Measurements from ENCODE around the gene LAMA5. TPM values are rescaled to one million over a fixed set of nuclear protein-coding genes. Genes with fewer than 3 reads are reported as not detected.

The LAMA5 gene
- total and polyA plus RNA-seq, 5 donors from 2014 or later = 0.30 to 0.91 TPM; not detected in 3

GRCh38 chr20:62293111-62293784, 73.9 kb downstream of the LAMA5 start:
- H3K4me1 Mint-ChIP-seq = peaks cover 0 to 3% (median 1%) of the 10 kb centered on the region in 4 donors
- H3K4me1 ChIP-seq (ENCODE audit: control insufficient read depth, insufficient read depth, low read length, poor library complexity, severe bottlenecking) = no peaks in the 10 kb centered on the region
- H3K36me3 Mint-ChIP-seq = peaks cover 22% of the 10 kb centered on the region
- H3K4me3 ChIP-seq (ENCODE audit: low read depth, low read length) = no peak overlapping the region
- H3K27me3 Mint-ChIP-seq = no peaks in the 10 kb centered on the region
- H3K27me3 ChIP-seq (ENCODE audit: control insufficient read depth, insufficient read depth, low read length) = no peaks in the 10 kb centered on the region
- no peak overlapping the region for H3K27ac ChIP-seq (ENCODE audit: insufficient read depth, low read length, poor library complexity, severe bottlenecking)
- no peak overlapping the region for H3K27ac Mint-ChIP-seq
- H3K4me3 Mint-ChIP-seq = peak overlapping the region in 1 of 4 donors; percentile 47
- ATAC-seq (ENCODE audit: low read depth in 2 of 2) (no peak), DNase-seq (no peak)
- H3K36me3 ChIP-seq (ENCODE audit: control insufficient read depth, insufficient read depth, low read length) = peaks cover 44% of the 10 kb centered on the region
- no peaks in the 10 kb centered on the region for H3K9me3 ChIP-seq (ENCODE audit: control insufficient read depth in 2 of 2, low read length in 2 of 2)
- H3K9me3 Mint-ChIP-seq = peaks cover 0 to 1% (median 0%) of the 10 kb centered on the region in 7 donors

GRCh38 chr20:62292108-62292507, 75.0 kb downstream of the LAMA5 start:
- Histone ChIP-seq H3K36me3 (ENCODE audit: control insufficient read depth, insufficient read depth, low read length) (peaks cover 44% of the 10 kb centered on the region), H3K27ac (ENCODE audit: insufficient read depth, low read length, poor library complexity, severe bottlenecking) (no peak overlapping the region), H3K4me3 (ENCODE audit: low read depth, low read length) (no peak overlapping the region), H3K27me3 (ENCODE audit: control insufficient read depth, insufficient read depth, low read length) (no peaks in the 10 kb centered on the region), H3K4me1 (ENCODE audit: control insufficient read depth, insufficient read depth, low read length, poor library complexity, severe bottlenecking) (no peaks in the 10 kb centered on the region), H3K9me3 (ENCODE audit: control insufficient read depth in 2 of 2, low read length in 2 of 2) (no peaks in the 10 kb centered on the region)
- peak in 1 of 2 donors; percentile 44 for ATAC-seq (ENCODE audit: low read depth in 2 of 2)
- peak in 1 of 3 donors; percentile 28 for DNase-seq
- Mint-ChIP-seq H3K4me1 (peaks cover 0 to 3% (median 1%) of the 10 kb centered on the region in 4 donors), H3K27me3 (no peaks in the 10 kb centered on the region), H3K4me3 (no peak overlapping the region), H3K36me3 (peaks cover 22% of the 10 kb centered on the region), H3K27ac (peak overlapping the region in 1 of 3 donors; percentile 39), H3K9me3 (peaks cover 0 to 1% (median 0%) of the 10 kb centered on the region in 7 donors)

GRCh38 chr20:62291251-62292066, 75.7 kb downstream of the LAMA5 start:
- Mint-ChIP-seq H3K27ac (peak overlapping the region in 1 of 3 donors; percentile 57), H3K27me3 (no peaks in the 10 kb centered on the region), H3K36me3 (peaks cover 22% of the 10 kb centered on the region), H3K4me1 (peaks cover 0 to 3% (median 1%) of the 10 kb centered on the region in 4 donors), H3K9me3 (peaks cover 0 to 1% (median 0%) of the 10 kb centered on the region in 7 donors), H3K4me3 (no peak overlapping the region)
- Histone ChIP-seq H3K36me3 (ENCODE audit: control insufficient read depth, insufficient read depth, low read length) (peaks cover 46% of the 10 kb centered on the region), H3K9me3 (ENCODE audit: control insufficient read depth in 2 of 2, low read length in 2 of 2) (no peaks in the 10 kb centered on the region), H3K27ac (ENCODE audit: insufficient read depth, low read length, poor library complexity, severe bottlenecking) (no peak overlapping the region), H3K4me1 (ENCODE audit: control insufficient read depth, insufficient read depth, low read length, poor library complexity, severe bottlenecking) (no peaks in the 10 kb centered on the region), H3K27me3 (ENCODE audit: control insufficient read depth, insufficient read depth, low read length) (no peaks in the 10 kb centered on the region), H3K4me3 (ENCODE audit: low read depth, low read length) (no peak overlapping the region)
- DNase-seq = no peak
- ATAC-seq (ENCODE audit: low read depth in 2 of 2) = no peak

GRCh38 chr20:62289898-62290297, 77.2 kb downstream of the LAMA5 start:
- H3K27ac Mint-ChIP-seq = no peak overlapping the region
- Histone ChIP-seq H3K4me1 (ENCODE audit: control insufficient read depth, insufficient read depth, low read length, poor library complexity, severe bottlenecking) (no peaks in the 10 kb centered on the region), H3K27me3 (ENCODE audit: control insufficient read depth, insufficient read depth, low read length) (no peaks in the 10 kb centered on the region), H3K27ac (ENCODE audit: insufficient read depth, low read length, poor library complexity, severe bottlenecking) (no peak overlapping the region), H3K9me3 (ENCODE audit: control insufficient read depth in 2 of 2, low read length in 2 of 2) (no peaks in the 10 kb centered on the region), H3K36me3 (ENCODE audit: control insufficient read depth, insufficient read depth, low read length) (peaks cover 47% of the 10 kb centered on the region), H3K4me3 (ENCODE audit: low read depth, low read length) (no peak overlapping the region)
- ATAC-seq (ENCODE audit: low read depth in 2 of 2) = no peak
- H3K27me3 Mint-ChIP-seq = no peaks in the 10 kb centered on the region
- no peak overlapping the region for H3K4me3 Mint-ChIP-seq
- H3K36me3 Mint-ChIP-seq = peaks cover 22% of the 10 kb centered on the region
- DNase-seq = no peak
- peaks cover 0 to 1% (median 0%) of the 10 kb centered on the region in 7 donors for H3K9me3 Mint-ChIP-seq
- H3K4me1 Mint-ChIP-seq = peaks cover 0 to 3% (median 1%) of the 10 kb centered on the region in 4 donors

GRCh38 chr20:62289131-62289530, 78.0 kb downstream of the LAMA5 start:
- Histone ChIP-seq H3K27me3 (ENCODE audit: control insufficient read depth, insufficient read depth, low read length) (no peaks in the 10 kb centered on the region), H3K9me3 (ENCODE audit: control insufficient read depth in 2 of 2, low read length in 2 of 2) (no peaks in the 10 kb centered on the region), H3K27ac (ENCODE audit: insufficient read depth, low read length, poor library complexity, severe bottlenecking) (no peak overlapping the region), H3K4me1 (ENCODE audit: control insufficient read depth, insufficient read depth, low read length, poor library complexity, severe bottlenecking) (no peaks in the 10 kb centered on the region), H3K4me3 (ENCODE audit: low read depth, low read length) (no peak overlapping the region), H3K36me3 (ENCODE audit: control insufficient read depth, insufficient read depth, low read length) (peaks cover 44% of the 10 kb centered on the region)
- peaks cover 0 to 3% (median 1%) of the 10 kb centered on the region in 4 donors for H3K4me1 Mint-ChIP-seq
- H3K27ac Mint-ChIP-seq = no peak overlapping the region
- H3K36me3 Mint-ChIP-seq = peaks cover 18% of the 10 kb centered on the region
- peaks cover 0 to 1% (median 0%) of the 10 kb centered on the region in 7 donors for H3K9me3 Mint-ChIP-seq
- ATAC-seq (ENCODE audit: low read depth in 2 of 2) (no peak), DNase-seq (no peak)
- H3K4me3 Mint-ChIP-seq = no peak overlapping the region
- no peaks in the 10 kb centered on the region for H3K27me3 Mint-ChIP-seq

GRCh38 chr20:62288535-62289105, 78.5 kb downstream of the LAMA5 start:
- H3K9me3 Mint-ChIP-seq = peaks cover 0 to 1% (median 0%) of the 10 kb centered on the region in 7 donors
- no peak overlapping the region for H3K4me3 ChIP-seq (ENCODE audit: low read depth, low read length)
- no peak overlapping the region for H3K27ac ChIP-seq (ENCODE audit: insufficient read depth, low read length, poor library complexity, severe bottlenecking)
- H3K27me3 Mint-ChIP-seq = no peaks in the 10 kb centered on the region
- H3K4me1 ChIP-seq (ENCODE audit: control insufficient read depth, insufficient read depth, low read length, poor library complexity, severe bottlenecking) = no peaks in the 10 kb centered on the region
- DNase-seq (no peak), ATAC-seq (ENCODE audit: low read depth in 2 of 2) (no peak)
- H3K27me3 ChIP-seq (ENCODE audit: control insufficient read depth, insufficient read depth, low read length) = no peaks in the 10 kb centered on the region
- H3K27ac Mint-ChIP-seq = peak overlapping the region in 1 of 3 donors; percentile 29
- peaks cover 45% of the 10 kb centered on the region for H3K36me3 ChIP-seq (ENCODE audit: control insufficient read depth, insufficient read depth, low read length)
- H3K9me3 ChIP-seq (ENCODE audit: control insufficient read depth in 2 of 2, low read length in 2 of 2) = no peaks in the 10 kb centered on the region
- peaks cover 0 to 3% (median 1%) of the 10 kb centered on the region in 4 donors for H3K4me1 Mint-ChIP-seq
- H3K4me3 Mint-ChIP-seq = no peak overlapping the region
- H3K36me3 Mint-ChIP-seq = peaks cover 18% of the 10 kb centered on the region

- Mint-ChIP-seq H3K4me1 (peaks cover 0 to 3% (median 1%) of the 10 kb centered on the region in 4 donors), H3K27ac (peak overlapping the region in 1 of 3 donors; percentile 85), H3K27me3 (no peaks in the 10 kb centered on the region), H3K9me3 (peaks cover 0 to 1% (median 0%) of the 10 kb centered on the region in 7 donors), H3K36me3 (peaks cover 19% of the 10 kb centered on the region), H3K4me3 (no peak overlapping the region)
- H3K4me1 ChIP-seq (ENCODE audit: control insufficient read depth, insufficient read depth, low read length, poor library complexity, severe bottlenecking) = no peaks in the 10 kb centered on the region
- no peaks in the 10 kb centered on the region for H3K9me3 ChIP-seq (ENCODE audit: control insufficient read depth in 2 of 2, low read length in 2 of 2)
- no peak for ATAC-seq (ENCODE audit: low read depth in 2 of 2)
- H3K27ac ChIP-seq (ENCODE audit: insufficient read depth, low read length, poor library complexity, severe bottlenecking) = no peak overlapping the region
- DNase-seq = no peak
- H3K27me3 ChIP-seq (ENCODE audit: control insufficient read depth, insufficient read depth, low read length) = no peaks in the 10 kb centered on the region
- H3K36me3 ChIP-seq (ENCODE audit: control insufficient read depth, insufficient read depth, low read length) = peaks cover 49% of the 10 kb centered on the region
- H3K4me3 ChIP-seq (ENCODE audit: low read depth, low read length) = no peak overlapping the region
Observed at GRCh38 chr20:62287759-62288534, 79.2 kb downstream of the LAMA5 start.

All from CD4-positive, CD25-positive, alpha-beta regulatory T cell (primary cell).